ENCODE measurements around the gene TLR9.
"Not testable (repeated sequence)": the region's sequence is repeated elsewhere in the genome, so short reads cannot be mapped to it uniquely, and the experiment has no call there.

TLR9 gene

GRCh38 chr3:52194485-52195290 lies 30.8 kb downstream of the TLR9 start:
- no peak for DNase-seq

GRCh38 chr3:52193065-52193464 lies 32.4 kb downstream of the TLR9 start:
- no peak for DNase-seq

- no peak for DNase-seq
Observed at GRCh38 chr3:52191663-52192062, 33.8 kb downstream of the TLR9 start.

GRCh38 chr3:52190294-52191074 lies 35.0 kb downstream of the TLR9 start:
- DNase-seq, result no peak

- no peak for DNase-seq
Observed at GRCh38 chr3:52188556-52188955, 36.9 kb downstream of the TLR9 start.

- DNase-seq, result no peak
Observed at GRCh38 chr3:52186729-52187128, 38.7 kb downstream of the TLR9 start.

GRCh38 chr3:52185837-52186236 lies 39.6 kb downstream of the TLR9 start:
- DNase-seq, result no peak

- no peak for DNase-seq
Observed at GRCh38 chr3:52185311-52185710, 40.1 kb downstream of the TLR9 start.

GRCh38 chr3:52184690-52185089 lies 40.8 kb downstream of the TLR9 start:
- DNase-seq, result no peak

- no peak for DNase-seq
Observed at GRCh38 chr3:52183786-52184445, 41.5 kb downstream of the TLR9 start.

- DNase-seq, result no peak
Observed at GRCh38 chr3:52182691-52183090, 42.8 kb downstream of the TLR9 start.

- no peak for DNase-seq
Observed at GRCh38 chr3:52182196-52182595, 43.2 kb downstream of the TLR9 start.

- no peak for DNase-seq
Observed at GRCh38 chr3:52181543-52181942, 43.9 kb downstream of the TLR9 start.

GRCh38 chr3:52178537-52178936 lies 46.9 kb downstream of the TLR9 start:
- no peak for DNase-seq

GRCh38 chr3:52178126-52178525 lies 47.3 kb downstream of the TLR9 start:
- not testable (repeated sequence) for DNase-seq

- DNase-seq, result no peak
Observed at GRCh38 chr3:52177701-52178042, 47.8 kb downstream of the TLR9 start.

- no peak for DNase-seq
Observed at GRCh38 chr3:52176951-52177700, 48.3 kb downstream of the TLR9 start.

- no peak for DNase-seq
Observed at GRCh38 chr3:52176180-52176752, 49.2 kb downstream of the TLR9 start.

GRCh38 chr3:52175416-52176179 lies 49.8 kb downstream of the TLR9 start:
- no peak for DNase-seq

GRCh38 chr3:52174896-52175295 lies 50.5 kb downstream of the TLR9 start:
- no peak for DNase-seq

GRCh38 chr3:52173101-52173500 lies 52.3 kb downstream of the TLR9 start:
- no peak for DNase-seq

GRCh38 chr3:52172262-52172757 lies 53.1 kb downstream of the TLR9 start:
- no peak for DNase-seq
